GM19240 (cell line): ENCODE data around the gene LPP.

Experiments
- DNase-seq: peaks from one replicate; pipeline ENCODE4 v3.0.0; 2011; ENCODE audit warnings: low spot score; ENCODE audit not compliant: insufficient read length

Gene LPP

GRCh38 chr3:188246905-188247304 is 92.9 kb downstream of the LPP start:
- no peak for DNase-seq

- DNase-seq = no peak
Measured at GRCh38 chr3:188248036-188248561, 94.1 kb downstream of the LPP start.

- no peak for DNase-seq
Measured at GRCh38 chr3:188253123-188253793, 99.3 kb downstream of the LPP start.

- no peak for DNase-seq
Measured at GRCh38 chr3:188253800-188254452, 100.0 kb downstream of the LPP start.

- no peak for DNase-seq
Measured at GRCh38 chr3:188254520-188255070, 100.6 kb downstream of the LPP start.

- DNase-seq = no peak
Measured at GRCh38 chr3:188255190-188255589, 101.2 kb downstream of the LPP start.

- DNase-seq = no peak
Measured at GRCh38 chr3:188256758-188257157, 102.8 kb downstream of the LPP start.

GRCh38 chr3:188257384-188258026 is 103.5 kb downstream of the LPP start:
- no peak for DNase-seq

- no peak for DNase-seq
Measured at GRCh38 chr3:188259191-188259590, 105.2 kb downstream of the LPP start.

- DNase-seq = no peak
Measured at GRCh38 chr3:188259596-188259995, 105.6 kb downstream of the LPP start.

GRCh38 chr3:188261011-188261410 is 107.1 kb downstream of the LPP start:
- DNase-seq = no peak

GRCh38 chr3:188262488-188262887 is 108.5 kb downstream of the LPP start:
- DNase-seq = no peak

GRCh38 chr3:188262913-188263683 is 109.1 kb downstream of the LPP start:
- DNase-seq = no peak

- no peak for DNase-seq
Measured at GRCh38 chr3:188264226-188265207, 110.6 kb downstream of the LPP start.

- DNase-seq = no peak
Measured at GRCh38 chr3:188266562-188267274, 112.8 kb downstream of the LPP start.

- DNase-seq = no peak
Measured at GRCh38 chr3:188267790-188268335, 113.9 kb downstream of the LPP start.

GRCh38 chr3:188268336-188268735 is 114.4 kb downstream of the LPP start:
- no peak for DNase-seq

- no peak for DNase-seq
Measured at GRCh38 chr3:188269040-188269439, 115.1 kb downstream of the LPP start.

- DNase-seq = no peak
Measured at GRCh38 chr3:188270423-188270972, 116.5 kb downstream of the LPP start.
